Measurements from ENCODE around the gene S100A3.

DNA sequence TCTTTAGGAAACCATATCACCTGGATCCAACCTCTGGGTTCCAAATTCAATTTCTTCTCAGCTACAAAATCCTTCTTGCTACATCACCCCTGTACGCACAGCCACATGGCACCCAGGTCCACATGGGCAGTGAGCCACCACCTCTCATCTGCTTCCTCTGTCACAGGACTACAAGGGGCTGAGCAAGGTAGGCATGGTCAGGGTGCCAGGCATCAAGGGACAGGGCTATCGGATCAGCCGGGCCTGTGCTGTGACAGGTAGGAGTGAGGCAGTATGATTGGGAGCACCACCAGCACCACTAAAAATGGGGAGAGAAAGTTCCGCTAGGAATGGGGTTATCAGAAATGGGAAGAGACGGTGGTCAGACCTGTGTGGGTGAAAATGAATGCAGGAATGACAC lies 42.7 kb downstream of the S100A3 start:
- TF ChIP-seq EZH2 (IDR thresholded peaks at IDR 0.05) (no peak), POLR2AphosphoS5 (IDR thresholded peaks at IDR 0.05; ENCODE audit: borderline replicate concordance, low read depth, low read length) (no peak)
